Neural cell (in vitro differentiated cells): Measurements from ENCODE around the gene DENND1A.

Experiments used
- CTCF ChIP-seq: fragments of 450-650 bp; IDR thresholded peaks from 2 replicates; pipeline ENCODE4 v1.5.1; 2014; ENCODE audit warnings: antibody characterized with exemption, mild to moderate bottlenecking, moderate library complexity; ENCODE audit not compliant: poor library complexity, severe bottlenecking
- EP300 ChIP-seq: fragments of 450-650 bp; conservative IDR thresholded peaks from 2 replicates; pipeline ENCODE4 v1.6.1; 2014; ENCODE audit warnings: antibody characterized with exemption, mild to moderate bottlenecking, moderate library complexity; ENCODE audit not compliant: poor library complexity, severe bottlenecking
- EZH2 ChIP-seq: fragments of 200-600, 300-800 bp; shearing (Covaris generic), sonication (generic); IDR thresholded peaks from 2 replicates; pipeline ENCODE4 v1.6.1; 2014; ENCODE audit warnings: antibody characterized with exemption, low read length, borderline replicate concordance, mild to moderate bottlenecking; ENCODE audit not compliant: insufficient read depth, poor library complexity, severe bottlenecking
- RAD21 ChIP-seq: fragments of 450-650 bp; conservative IDR thresholded peaks from 2 replicates; pipeline ENCODE4 v1.6.1; 2014; ENCODE audit warnings: antibody characterized with exemption, mild to moderate bottlenecking, moderate library complexity
- REST ChIP-seq: IDR thresholded peaks from 2 replicates; pipeline ENCODE4 v1.6.1; 2012; ENCODE audit warnings: borderline replicate concordance

- TF ChIP-seq REST (no peak), EZH2 (no peak), CTCF (no peak), EP300 (no peak), RAD21 (no peak)
These were observed 416.4 kb downstream of the DENND1A start for GRCh38 chr9:123513554-123513953.
